ENCODE results near the gene ZNF597.

ZNF597 gene

DNA sequence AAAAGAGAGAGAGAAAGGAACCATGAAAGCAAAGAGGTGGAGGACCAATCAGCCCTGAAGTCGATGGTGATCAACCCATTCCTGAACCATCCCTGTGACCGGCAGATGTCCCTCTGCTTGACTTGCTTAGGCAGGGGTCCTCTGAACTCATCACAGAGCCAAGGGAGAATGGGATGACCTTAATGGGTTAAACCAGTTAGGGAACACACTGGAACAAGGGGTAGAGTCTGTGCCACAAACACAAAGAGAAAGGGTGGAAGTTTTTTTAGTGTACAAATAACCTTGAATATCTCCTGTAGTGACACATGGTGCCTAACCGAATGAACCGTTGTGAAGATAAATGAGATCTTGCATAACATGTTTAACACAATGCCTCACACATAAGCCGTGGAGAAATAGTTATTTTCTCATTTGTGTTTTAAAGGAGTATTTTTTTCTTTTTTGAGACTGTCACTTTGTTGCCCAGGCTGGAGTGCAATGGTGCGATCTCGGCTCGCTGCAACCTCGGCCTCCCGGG is 11.4 kb upstream of the ZNF597 start:
- no peak for DNase-seq (ENCODE audit: low spot score)

DNA sequence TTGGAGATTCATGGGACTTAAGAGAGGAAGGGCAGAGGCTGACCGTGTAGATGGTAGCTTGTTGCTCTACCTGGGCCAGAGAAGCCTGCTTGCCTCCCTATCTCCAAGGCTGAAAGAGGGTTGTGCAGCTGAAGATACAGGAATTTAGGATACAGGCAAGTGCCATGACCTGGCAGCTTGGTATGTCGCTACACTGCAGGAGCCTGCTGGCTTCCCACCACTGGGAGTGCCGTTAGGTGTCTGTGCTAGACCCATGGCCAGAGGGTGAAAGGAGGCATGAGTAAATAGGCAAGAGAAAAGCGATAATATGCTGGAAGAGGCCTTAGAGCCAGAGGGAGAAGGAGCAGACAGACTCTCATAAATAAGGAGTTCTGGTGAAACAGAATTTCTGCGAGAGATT is 10.8 kb upstream of the ZNF597 start:
- no peak for DNase-seq (ENCODE audit: low spot score)

DNA sequence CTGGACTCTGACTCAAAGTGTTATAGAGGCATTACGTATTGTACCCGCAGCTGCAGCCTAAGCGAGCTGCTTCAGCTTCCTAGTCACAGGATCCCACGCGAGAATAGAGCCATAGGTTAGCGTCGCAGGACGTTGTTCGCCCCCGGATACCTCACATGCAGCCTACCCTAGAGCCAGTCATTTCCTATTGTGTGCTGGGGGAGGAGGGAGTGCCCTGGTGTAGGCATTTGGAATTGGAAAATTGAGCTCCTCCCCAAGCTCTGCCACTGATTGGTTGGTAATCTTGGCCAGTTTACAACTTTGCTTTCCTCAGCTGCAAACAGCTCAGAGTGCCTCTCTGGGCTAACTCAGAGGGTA is 706 bp upstream of the ZNF597 start:
- DNase-seq (ENCODE audit: low spot score) = peak; percentile 52

DNA sequence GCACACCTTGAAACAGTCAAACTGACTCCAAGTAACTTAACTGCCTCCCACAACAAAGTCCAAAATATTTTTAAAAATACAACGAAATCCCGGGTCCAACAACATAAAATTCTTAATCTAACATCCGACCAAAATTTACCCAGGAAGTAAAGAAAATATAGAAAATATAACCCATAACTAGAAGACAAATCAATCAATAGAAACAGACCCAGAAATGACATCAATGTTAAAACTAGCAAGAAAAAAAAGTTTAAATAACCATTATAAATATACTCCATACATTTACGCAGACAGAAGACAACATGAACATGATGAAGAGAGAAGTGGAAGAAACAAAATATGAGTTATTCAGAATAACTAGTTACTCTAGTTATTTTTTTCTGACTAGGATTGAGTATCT is 3.7 kb downstream of the ZNF597 start:
- no peak for DNase-seq (ENCODE audit: low spot score)

DNA sequence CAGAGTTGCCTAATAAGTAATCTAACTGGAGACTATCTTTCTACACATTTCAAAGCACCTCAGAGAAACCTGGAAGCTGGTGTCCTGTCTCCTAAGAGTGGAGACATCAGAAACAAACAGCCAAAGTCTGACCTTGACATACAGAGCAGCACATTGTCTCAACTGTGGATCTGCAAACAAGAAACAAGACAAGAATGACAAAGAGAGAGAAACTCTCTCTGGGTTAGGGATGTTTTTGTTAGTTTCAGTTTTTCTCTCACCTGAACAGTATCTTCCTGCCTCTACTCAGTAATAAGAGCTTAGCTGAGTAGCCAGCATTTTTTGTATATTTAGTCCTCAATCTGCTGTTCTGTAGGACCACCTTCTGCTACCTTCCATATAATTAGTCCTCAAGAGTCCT is 8.9 kb downstream of the ZNF597 start:
- DNase-seq (ENCODE audit: low spot score) = no peak

DNA sequence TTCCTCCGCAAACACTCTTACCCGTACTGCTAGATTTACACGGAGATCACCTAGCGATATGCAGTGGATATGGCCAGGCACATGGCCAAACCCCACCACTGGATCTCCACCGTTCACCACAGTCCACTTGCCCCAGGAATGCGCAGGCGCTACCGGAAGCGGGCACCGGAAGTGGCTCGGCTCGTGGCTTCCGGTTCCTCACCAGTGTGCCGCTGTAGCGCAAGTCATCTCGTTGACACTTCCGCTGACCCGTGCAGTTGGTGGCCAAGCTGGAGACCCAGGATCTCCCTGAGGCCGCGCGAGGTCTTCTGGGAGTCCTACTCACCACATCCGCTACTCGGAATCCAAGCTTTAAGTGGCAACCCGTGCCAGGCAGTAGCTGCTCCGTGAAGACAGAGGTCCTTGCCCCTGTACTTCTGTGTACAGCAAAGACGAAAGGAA is 11.5 kb downstream of the ZNF597 start:
- peak; percentile 52 for DNase-seq (ENCODE audit: low spot score)

DNA sequence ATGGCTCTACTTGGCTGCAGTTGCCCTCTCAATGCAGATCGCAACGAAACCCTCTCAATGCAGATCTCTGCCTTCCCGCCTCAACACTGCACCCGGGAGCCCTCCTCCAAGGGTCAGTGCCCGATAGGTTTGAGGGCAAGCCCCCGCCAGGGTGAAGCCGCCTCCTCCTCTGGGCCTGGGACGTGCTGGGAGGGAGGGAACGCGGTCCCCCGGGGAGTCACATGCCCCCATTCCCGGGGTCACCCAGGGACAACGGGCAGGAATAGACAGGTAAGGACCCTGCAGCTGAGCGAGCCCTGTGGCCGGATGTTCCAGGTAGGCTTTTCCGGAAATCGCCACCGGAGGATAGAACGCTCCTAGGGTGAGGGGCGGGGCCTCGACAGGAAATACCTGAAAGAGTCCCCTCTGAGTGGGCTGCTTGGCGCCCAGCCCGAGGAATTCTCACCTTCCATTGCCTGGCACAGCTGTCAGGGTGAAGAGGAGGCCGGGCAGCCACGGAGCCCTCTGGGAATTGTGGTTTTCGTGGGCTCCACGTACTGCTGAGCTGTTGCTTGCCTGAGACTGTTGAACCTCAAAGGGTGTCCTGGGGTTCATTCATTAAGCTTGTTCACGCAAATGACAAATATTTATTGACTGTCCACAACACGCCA is 29.4 kb downstream of the ZNF597 start:
- no peak for DNase-seq (ENCODE audit: low spot score)

DNA sequence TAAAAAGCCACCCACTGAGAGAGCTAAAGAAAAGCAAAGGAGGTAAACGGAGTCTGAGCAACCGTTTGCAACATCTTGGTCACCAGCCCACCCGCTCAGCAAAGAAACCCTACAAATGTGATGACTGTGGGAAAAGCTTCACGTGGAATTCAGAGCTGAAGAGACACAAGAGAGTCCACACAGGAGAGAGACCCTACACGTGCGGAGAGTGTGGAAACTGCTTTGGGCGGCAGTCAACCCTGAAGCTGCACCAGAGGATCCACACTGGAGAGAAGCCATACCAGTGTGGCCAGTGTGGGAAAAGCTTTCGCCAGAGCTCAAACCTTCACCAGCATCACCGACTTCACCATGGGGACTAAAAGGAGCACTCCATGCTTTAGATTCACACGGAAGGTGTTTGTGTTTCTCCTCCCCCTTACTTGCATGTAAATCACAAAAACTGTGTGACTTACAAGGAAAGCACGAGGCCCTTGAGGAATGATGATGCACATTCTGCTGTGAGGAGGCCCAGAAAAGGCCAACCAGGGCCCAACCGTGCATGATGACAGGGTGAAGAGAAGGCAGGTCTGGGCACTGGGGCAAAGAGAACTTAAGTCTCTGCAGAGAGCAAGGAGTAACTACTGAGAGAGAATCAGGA is 34.6 kb downstream of the ZNF597 start:
- DNase-seq (ENCODE audit: low spot score) = no peak

DNA sequence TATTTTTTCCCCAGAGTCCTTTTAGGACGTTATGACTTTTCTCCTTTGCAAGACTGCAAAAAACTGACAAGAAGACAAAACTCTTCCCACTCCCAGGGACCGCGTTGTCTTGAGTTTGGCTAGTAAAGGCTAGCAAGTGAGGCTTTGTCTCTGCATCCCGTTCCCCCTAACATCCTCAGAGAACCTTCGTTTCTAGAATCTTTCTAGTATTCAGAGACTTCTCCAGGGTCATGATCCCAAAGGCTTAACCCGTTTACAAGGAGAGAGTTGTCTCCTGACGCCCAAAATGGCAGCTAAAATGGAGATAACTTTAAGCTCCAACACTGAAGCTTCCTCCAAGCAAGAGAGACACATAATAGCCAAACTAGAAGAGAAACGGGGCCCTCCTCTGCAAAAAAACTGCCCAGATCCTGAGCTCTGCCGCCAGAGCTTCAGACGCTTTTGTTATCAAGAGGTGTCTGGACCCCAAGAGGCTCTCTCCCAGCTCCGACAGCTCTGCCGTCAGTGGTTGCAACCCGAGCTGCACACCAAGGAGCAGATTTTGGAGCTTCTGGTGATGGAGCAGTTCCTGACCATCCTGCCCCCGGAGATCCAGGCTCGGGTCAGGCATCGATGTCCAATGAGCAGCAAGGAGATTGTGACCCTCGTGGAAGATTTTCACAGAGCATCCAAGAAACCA is 41.4 kb downstream of the ZNF597 start:
- DNase-seq (ENCODE audit: low spot score) = no peak

DNA sequence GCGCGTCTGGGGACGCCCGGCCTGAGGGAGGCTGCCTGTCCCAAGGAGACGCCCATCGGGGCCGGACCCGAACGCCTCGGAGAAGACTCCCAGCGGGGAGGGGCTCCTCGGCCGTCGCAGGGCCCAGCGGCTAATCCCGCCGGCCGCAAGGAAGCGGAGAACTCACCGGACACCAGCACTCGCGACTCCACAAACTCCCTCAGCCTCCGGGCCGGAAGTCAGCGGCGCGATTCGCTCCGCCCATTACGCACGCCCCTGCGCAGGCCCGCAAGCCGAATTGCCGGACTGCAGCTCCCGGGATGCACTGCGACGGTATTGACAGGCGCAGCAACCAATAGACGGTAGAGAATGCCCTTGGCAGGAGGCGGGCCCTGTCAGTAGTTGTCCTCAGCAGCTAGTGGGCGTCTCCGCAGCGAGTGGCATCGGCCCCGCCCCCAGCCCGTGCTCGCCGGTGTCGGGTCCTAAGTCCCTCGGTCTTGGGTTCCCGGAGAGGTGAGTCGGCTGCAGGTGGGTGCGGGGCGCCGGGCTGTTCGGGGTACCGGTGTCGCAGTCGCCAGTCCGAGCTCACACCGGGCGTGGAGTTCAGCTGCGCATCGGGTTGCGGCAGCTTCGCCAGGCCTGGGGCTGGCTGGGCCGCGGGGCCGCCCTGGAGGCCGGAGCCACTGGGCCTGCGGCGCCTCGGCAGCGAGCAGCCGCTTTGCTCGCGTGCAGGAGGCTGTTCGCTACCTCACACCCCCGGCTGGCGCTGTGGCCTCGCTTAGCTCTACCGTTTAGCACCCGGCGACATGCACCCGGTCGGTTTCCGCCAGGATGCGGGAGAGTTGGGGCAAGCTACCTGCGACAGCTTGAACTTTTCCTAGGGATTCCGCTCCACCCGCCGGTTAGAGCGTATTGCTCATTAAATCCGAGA is 42.3 kb downstream of the ZNF597 start, which contains the start of the genes ZNF174 and ZSCAN32:
TSS of gene ZNF174 (plus strand) at position 437 of the 910 bp plus-strand sequence. CDS start 790 bp downstream, outside the sequence.
TSS of gene ZSCAN32 (minus strand) at position 226 of the 910 bp plus-strand sequence. CDS start 3,447 bp downstream, outside the sequence.
- peak; percentile 100 for DNase-seq (ENCODE audit: low spot score)

DNA sequence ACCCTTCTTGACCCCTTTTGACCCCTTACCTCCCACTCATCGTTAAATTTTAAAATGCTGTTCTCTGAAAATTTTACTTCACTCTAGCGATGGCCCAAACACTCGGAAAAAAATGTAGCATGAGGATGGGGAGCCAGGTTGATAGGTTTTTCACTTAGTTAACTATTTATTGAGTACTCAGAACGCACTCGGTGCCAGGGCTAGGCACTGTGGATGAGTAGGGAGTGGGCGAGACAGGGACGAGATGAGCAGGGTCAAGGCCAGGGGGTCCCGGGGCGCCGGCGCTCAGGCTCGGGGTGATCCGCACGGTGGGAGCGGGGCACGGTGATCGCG is 42.9 kb downstream of the ZNF597 start:
- DNase-seq (ENCODE audit: low spot score) = no peak

DNA sequence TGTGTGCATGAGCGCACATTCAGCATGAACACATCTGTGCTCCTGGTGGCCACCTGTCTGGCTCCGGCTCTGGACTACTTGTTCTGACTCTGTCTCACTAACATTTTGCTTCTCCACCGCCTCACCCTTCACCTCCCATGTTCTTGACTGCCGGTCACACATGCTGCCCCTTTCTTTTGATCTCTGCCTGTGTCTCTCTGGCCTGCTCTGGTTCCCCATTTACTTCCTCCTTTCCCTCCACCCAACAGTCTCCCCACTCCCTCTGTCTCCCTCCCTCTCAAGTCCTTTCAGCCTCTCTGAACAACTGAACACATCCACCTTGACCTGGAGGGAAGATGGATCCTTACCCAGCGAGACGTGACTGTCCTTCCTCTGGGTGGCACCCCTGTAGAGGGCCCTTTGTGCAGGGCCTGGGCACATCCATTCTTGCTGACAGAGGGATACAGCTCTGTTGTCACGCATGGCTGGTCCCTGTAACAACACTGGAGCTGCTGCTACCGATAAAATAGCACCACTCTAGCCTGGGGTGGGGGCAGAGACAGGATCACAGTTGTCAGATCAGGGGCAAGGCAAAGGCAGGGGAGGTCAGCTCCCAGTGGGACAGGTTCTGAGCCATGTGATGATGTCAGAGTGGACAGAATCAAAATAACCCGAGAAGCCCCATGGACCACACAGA is 53.5 kb downstream of the ZNF597 start:
- no peak for DNase-seq (ENCODE audit: low spot score)

DNA sequence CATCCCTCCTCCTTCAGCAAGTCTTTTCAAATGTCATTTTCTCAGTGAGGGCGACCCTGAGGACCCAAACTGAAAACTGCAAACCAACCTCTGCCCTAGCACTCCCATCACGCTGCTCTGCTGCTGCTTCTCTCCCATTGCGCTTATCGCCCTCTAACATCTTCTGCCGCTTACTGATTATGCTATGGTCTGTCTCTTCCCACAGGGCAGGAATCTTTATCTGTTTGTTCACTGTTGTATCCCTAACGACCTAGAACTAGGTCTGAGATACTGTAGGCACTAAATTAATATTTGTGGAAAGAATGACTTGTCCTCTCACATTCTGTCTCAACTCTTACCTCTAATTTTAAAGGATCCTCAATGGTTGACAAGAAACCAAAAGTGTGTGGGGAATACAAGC is 55.0 kb downstream of the ZNF597 start:
- no peak for DNase-seq (ENCODE audit: low spot score)

DNA sequence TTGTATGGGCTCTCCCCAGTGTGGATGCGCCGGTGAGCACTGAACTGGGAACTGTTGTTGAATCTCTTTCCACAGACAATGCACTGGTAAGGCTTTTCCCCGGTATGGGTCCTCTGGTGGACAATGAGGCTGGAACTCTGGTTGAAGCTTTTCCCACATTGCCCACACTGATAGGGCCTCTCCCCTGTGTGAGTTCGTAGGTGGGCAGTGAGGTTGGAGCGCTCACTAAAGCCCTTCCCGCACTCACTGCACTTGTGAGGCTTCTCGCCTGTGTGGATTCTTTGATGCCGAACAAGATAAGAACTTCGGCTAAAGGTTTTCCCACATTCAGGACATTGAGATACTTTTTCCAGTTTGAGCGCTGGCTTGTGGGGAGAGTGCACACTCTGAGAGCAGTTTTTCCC is 60.3 kb downstream of the ZNF597 start:
- DNase-seq (ENCODE audit: low spot score) = no peak
